Stimulated activated memory B cell treated with anti-CD40 and anti-IgM and Interleukin-4, amounts not matched to agents 10 μg/mL and 1 μg/mL and 100 μg/mL, for 72 hours (primary cell): Measurements from ENCODE around the gene KIAA1217.

Experiments used
- ATAC-seq: fragments of 150-1000 bp; cut with Tn5 transposase; 2 replicates; pipeline ENCODE4 v1.10.0; 2021
- H3K27ac Mint-ChIP-seq: one replicate; pipeline ENCODE4 v1.8.0; 2022; ENCODE audit warnings: mild to moderate bottlenecking, mixed read lengths
- H3K27me3 Mint-ChIP-seq: one replicate; pipeline ENCODE4 v1.8.0; 2022; ENCODE audit warnings: mixed read lengths
- H3K36me3 Mint-ChIP-seq: one replicate; pipeline ENCODE4 v1.8.0; 2022; ENCODE audit warnings: mixed read lengths
- H3K4me1 Mint-ChIP-seq: one replicate; pipeline ENCODE4 v1.8.0; 2022; ENCODE audit warnings: mixed read lengths
- H3K4me3 Mint-ChIP-seq: one replicate; pipeline ENCODE4 v1.8.0; 2022; ENCODE audit warnings: mild to moderate bottlenecking, moderate library complexity, mixed read lengths
- H3K9me3 Mint-ChIP-seq: one replicate; pipeline ENCODE4 v1.8.0; 2022; ENCODE audit warnings: mixed read lengths

The KIAA1217 gene

DNA sequence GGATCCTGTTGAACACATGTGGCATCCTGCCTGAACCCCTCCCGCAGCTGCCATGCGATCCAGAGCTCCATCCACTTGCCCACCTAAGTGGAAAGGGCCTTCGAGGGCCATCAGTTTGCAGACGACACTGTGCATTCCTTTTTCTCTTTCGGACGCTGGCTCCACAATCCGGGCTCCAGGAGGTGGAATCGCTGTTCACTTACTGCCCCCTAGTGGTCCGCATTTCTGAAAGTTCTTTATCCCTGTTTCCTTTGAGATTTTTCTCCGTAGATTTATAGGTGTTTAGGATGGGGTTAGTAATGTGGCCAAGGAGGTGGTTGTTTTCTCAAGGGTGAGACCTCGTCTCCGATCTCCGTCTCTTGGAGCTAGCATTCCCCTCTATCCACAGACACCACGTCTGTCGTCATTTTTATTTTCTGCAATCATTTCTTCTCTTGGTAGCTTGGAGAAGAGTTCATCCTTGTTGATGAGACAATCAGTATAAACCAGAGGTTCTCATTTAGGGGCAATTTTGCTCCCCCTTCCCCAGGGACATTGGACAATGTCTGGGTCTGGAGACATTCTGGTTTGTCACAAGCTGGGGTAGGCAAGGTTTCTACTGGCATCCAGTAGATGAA lies 310.2 kb downstream of the KIAA1217 start:
- peaks cover 14% of the 10 kb centered on the region for H3K27me3 Mint-ChIP-seq
- no peak overlapping the region for H3K4me3 Mint-ChIP-seq
- no peak for ATAC-seq
- peaks cover 6% of the 10 kb centered on the region for H3K4me1 Mint-ChIP-seq
- H3K9me3 Mint-ChIP-seq = no peaks in the 10 kb centered on the region
- H3K27ac Mint-ChIP-seq = no peak overlapping the region
- H3K36me3 Mint-ChIP-seq = no peaks in the 10 kb centered on the region

DNA sequence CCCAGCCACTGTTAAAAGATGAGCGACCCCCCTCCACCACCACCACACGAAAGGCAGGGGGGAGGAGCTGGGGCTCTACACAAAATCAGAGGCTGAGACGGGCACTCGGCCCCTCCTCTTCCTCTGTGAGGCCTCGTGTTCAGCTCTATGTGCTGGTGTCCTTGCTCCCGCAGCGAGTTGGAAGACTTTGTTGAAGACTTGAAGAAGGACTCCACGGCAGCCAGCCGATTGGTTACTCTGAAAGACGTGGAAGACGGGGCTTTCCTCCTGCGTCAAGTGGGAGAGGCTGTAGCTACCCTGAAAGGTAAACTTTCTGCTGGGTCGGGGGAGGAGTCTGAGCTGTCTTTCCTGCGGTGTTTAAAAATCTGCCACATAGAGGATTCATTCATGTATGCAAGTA lies 311.0 kb downstream of the KIAA1217 start:
- Mint-ChIP-seq H3K4me3 (no peak overlapping the region), H3K4me1 (peaks cover 6% of the 10 kb centered on the region), H3K27ac (no peak overlapping the region), H3K27me3 (peaks cover 14% of the 10 kb centered on the region), H3K36me3 (no peaks in the 10 kb centered on the region), H3K9me3 (no peaks in the 10 kb centered on the region)
- no peak for ATAC-seq

DNA sequence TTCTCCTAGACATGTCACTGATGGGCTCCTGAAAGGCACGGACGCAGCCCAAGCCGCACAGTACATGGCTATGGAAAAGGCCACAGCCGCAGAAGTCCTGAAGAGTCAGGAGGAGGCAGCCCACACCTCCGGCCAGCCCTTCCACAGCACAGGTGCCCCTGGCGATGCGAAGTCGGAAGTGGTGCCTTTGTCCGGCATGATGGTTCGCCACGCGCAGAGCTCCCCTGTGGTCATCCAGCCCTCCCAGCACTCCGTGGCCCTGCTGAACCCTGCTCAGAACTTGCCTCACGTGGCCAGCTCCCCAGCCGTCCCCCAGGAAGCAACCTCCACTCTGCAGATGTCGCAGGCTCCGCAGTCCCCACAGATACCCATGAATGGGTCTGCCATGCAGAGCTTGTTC lies 315.4 kb downstream of the KIAA1217 start:
- H3K27ac Mint-ChIP-seq = no peak overlapping the region
- H3K4me3 Mint-ChIP-seq = no peak overlapping the region
- no peaks in the 10 kb centered on the region for H3K36me3 Mint-ChIP-seq
- peaks cover 1% of the 10 kb centered on the region for H3K4me1 Mint-ChIP-seq
- peaks cover 8% of the 10 kb centered on the region for H3K27me3 Mint-ChIP-seq
- no peaks in the 10 kb centered on the region for H3K9me3 Mint-ChIP-seq
- ATAC-seq = no peak

DNA sequence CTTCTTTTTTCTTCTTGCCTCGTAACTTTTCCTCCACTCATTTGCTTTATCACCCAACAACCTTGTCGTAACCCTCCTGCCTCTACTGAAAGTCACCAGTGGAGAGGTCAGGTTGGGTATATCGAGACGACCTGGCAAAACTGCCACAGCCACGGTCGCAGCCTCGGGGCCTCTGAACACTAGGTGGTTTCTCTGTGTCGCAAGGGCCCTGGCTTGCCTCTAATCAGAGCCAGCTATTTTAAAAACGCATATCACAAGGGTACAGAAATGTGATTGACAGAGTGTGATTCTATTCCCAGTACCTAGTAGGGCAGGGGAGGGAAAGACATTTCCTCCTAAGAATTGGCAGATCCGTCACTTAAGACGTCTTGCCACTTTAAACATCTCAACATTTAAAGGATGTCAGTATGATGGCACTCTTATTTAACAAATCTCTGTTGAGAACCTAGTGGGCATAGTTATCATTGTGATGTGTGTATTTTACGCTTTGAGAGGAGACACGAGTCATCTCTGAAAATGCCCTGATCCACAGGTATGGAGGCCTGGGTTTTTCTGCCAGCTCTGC lies 317.2 kb downstream of the KIAA1217 start:
- no peak for ATAC-seq
- Mint-ChIP-seq H3K27me3 (no peaks in the 10 kb centered on the region), H3K4me1 (no peaks in the 10 kb centered on the region), H3K36me3 (no peaks in the 10 kb centered on the region), H3K27ac (no peak overlapping the region), H3K4me3 (no peak overlapping the region), H3K9me3 (no peaks in the 10 kb centered on the region)

DNA sequence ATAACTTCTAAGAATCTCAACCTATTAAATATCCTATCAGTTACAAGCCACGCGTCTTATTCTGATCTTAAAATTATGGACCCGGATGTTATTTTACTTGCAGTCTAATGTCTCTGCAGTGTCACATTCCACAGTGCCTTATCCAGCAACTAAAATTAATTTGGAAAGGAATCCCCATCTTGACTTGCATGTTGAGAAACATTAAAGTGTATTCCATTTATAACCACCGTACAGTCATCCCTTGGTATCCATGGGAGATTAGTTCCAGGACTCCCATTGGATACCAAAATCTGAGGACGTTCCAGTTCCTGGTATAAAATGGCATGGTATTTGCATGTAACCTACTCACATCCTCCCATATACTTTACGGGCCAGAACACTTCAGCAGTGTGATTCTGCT lies 320.0 kb downstream of the KIAA1217 start:
- no peaks in the 10 kb centered on the region for H3K36me3 Mint-ChIP-seq
- no peaks in the 10 kb centered on the region for H3K27me3 Mint-ChIP-seq
- H3K27ac Mint-ChIP-seq = no peak overlapping the region
- H3K4me3 Mint-ChIP-seq = no peak overlapping the region
- ATAC-seq = no peak
- no peaks in the 10 kb centered on the region for H3K4me1 Mint-ChIP-seq
- H3K9me3 Mint-ChIP-seq = peaks cover 3% of the 10 kb centered on the region

DNA sequence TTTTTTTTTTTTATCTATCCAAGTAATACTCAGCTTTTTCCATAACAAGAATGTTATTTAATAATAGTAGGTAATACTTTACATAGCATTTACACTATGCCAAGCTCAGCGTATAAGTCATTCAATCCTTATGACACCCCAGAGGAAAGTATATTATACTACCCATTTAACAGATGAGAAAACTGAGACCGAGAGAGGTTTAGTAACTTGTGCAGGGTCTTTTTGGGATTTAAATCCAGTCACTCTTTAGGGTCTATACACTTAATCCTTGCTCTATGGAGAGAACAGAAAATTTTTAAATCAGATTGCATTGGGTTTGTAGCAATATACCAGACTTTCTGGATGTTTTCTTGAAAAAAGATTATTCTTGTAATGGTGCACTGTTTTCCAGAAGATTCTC lies 322.5 kb downstream of the KIAA1217 start:
- no peaks in the 10 kb centered on the region for H3K36me3 Mint-ChIP-seq
- no peak for ATAC-seq
- H3K27ac Mint-ChIP-seq = no peak overlapping the region
- H3K27me3 Mint-ChIP-seq = no peaks in the 10 kb centered on the region
- peaks cover 3% of the 10 kb centered on the region for H3K9me3 Mint-ChIP-seq
- H3K4me1 Mint-ChIP-seq = no peaks in the 10 kb centered on the region
- H3K4me3 Mint-ChIP-seq = no peak overlapping the region

DNA sequence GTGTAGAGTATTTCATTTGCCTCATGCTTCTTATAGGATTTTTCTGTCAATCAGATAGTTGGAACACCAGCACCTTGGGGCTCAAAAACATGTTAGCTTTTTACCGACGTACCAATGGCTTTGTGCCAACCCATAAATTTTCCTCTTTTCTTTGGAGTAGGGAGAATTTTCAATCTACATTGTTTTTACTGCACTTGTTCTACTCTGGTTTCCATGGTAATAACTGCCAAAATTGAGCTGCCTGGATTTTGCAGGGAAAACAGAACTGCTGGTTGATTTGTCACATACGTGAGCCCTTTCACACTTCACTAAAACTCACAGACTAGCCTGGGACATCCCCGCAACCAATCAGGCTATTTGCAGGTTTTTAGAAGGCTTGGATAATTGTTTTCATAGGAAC lies 325.0 kb downstream of the KIAA1217 start:
- no peak for ATAC-seq
- Mint-ChIP-seq H3K4me3 (no peak overlapping the region), H3K27ac (no peak overlapping the region), H3K4me1 (no peaks in the 10 kb centered on the region), H3K9me3 (peaks cover 3% of the 10 kb centered on the region), H3K27me3 (no peaks in the 10 kb centered on the region), H3K36me3 (no peaks in the 10 kb centered on the region)

DNA sequence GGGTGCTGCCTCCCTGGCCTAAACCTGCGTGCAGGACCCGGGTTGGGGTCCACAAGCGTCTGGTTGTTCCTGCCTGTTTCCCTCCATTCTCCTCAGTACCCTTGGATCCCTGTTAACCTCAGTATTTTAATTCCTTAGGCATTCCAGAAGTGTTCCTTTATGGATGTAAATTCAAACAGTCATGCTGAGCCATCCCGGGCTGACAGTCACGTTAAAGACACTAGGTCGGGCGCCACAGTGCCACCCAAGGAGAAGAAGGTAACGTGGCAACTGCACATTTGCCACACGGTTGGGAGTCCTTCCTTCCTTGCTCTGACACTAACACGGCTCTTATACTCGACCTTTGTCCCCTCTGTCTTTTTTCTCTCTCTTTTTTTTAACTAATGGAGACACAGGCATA lies 327.7 kb downstream of the KIAA1217 start:
- H3K4me3 Mint-ChIP-seq = no peak overlapping the region
- no peaks in the 10 kb centered on the region for H3K36me3 Mint-ChIP-seq
- ATAC-seq = no peak
- no peak overlapping the region for H3K27ac Mint-ChIP-seq
- no peaks in the 10 kb centered on the region for H3K27me3 Mint-ChIP-seq
- peaks cover 3% of the 10 kb centered on the region for H3K9me3 Mint-ChIP-seq
- no peaks in the 10 kb centered on the region for H3K4me1 Mint-ChIP-seq

DNA sequence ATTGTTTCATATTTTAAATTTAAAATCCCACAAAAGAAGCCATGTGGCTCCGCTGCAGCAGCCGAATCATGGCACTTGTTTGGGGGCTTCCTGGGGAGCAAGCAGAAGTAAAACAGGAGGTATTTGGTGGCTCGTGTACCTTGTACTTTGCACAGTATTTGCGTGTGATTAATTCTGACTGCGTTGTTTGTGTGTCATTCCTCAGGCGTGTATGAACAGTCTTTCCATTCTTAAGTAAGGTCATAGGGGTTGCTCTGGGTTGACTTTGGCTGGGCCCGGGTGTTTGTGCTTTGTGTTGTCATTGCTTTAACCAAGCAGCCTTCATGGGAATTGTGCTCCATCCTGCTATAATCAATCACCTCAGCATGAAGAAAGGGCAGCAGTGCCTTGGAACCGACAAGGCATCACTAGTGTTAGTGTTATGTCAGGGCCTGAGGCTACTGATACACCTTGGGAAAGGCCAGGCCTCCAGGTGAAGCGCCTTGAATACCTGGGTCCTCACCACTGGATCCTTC lies 332.4 kb downstream of the KIAA1217 start:
- Mint-ChIP-seq H3K27ac (no peak overlapping the region), H3K4me1 (no peaks in the 10 kb centered on the region), H3K9me3 (no peaks in the 10 kb centered on the region), H3K27me3 (peaks cover 7% of the 10 kb centered on the region), H3K36me3 (no peaks in the 10 kb centered on the region), H3K4me3 (no peak overlapping the region)
- ATAC-seq = no peak

DNA sequence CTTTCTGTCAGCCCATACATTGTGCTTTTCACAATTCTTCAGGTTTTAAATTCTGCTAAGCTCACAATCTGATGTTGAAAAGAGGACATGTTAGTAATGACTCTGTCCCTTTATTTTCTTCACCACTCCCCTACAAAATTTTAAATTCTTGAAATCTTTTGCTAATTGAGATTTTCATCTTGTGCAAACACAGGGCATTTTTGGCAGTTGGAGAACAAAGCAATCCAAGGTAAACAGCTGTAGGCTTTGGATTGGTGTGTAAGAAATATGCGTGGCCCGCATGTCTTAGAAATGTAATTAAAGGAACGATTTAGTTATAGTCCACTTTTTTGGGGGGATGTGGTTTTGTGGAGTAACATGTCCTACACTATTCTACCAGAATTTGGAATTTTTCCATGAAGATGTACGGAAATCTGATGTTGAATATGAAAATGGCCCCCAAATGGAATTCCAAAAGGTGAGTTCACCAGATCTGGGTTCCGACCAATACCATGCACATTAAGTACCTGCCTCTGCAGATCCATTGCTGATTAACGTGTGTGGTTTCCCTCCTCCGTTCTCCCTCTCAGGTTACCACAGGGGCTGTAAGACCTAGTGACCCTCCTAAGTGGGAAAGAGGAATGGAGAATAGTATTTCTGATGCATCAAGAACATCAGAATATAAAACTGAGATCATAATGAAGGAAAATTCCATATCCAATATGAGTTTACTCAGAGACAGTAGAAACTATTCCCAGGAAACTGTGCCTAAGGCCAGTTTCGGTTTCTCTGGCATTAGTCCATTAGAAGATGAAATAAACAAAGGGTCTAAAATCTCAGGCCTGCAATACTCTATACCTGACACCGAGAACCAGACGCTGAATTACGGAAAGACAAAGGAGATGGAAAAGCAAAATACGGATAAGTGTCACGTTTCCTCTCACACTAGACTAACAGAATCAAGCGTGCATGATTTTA lies 333.7 kb downstream of the KIAA1217 start:
- Mint-ChIP-seq H3K36me3 (no peaks in the 10 kb centered on the region), H3K4me3 (no peak overlapping the region), H3K27ac (no peak overlapping the region), H3K27me3 (peaks cover 7% of the 10 kb centered on the region), H3K9me3 (no peaks in the 10 kb centered on the region), H3K4me1 (no peaks in the 10 kb centered on the region)
- no peak for ATAC-seq

DNA sequence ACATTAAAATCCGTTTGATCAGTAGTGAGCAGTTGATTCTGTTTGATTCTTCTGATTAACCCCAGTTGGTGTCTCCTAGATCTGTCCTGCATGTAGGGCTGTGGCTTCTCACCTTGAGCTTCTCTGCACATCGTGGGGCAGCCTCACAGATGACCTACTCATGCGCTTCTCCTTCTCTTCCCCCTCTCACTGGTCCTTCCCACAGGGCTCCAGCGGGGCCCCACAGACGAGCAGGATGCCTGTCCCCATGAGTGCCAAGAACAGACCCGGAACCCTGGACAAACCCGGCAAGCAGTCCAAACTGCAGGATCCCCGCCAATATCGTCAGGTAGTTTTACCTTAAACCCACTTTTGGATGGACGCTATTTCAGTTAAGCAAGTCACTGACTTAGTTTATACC lies 335.8 kb downstream of the KIAA1217 start:
- Mint-ChIP-seq H3K4me3 (no peak overlapping the region), H3K36me3 (no peaks in the 10 kb centered on the region), H3K27me3 (peaks cover 7% of the 10 kb centered on the region), H3K27ac (no peak overlapping the region), H3K9me3 (no peaks in the 10 kb centered on the region), H3K4me1 (no peaks in the 10 kb centered on the region)
- ATAC-seq = no peak

DNA sequence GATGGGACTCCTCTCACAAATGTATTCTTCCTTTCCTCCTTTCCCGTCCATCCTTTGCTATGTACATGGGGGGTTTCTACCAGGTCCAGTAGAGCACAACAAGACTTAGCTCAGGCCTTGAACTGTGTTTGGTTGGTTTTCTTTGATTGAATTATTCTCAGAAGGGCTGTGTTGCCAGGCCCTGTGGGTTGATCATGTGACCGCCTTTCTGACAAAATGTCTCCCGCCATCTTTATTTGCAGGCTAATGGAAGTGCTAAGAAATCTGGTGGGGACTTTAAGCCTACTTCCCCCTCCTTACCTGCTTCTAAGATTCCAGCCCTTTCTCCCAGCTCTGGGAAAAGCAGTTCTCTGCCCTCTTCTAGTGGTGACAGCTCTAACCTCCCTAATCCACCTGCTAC lies 336.6 kb downstream of the KIAA1217 start:
- Mint-ChIP-seq H3K9me3 (no peaks in the 10 kb centered on the region), H3K27ac (no peak overlapping the region), H3K4me1 (no peaks in the 10 kb centered on the region), H3K4me3 (no peak overlapping the region), H3K27me3 (peaks cover 7% of the 10 kb centered on the region), H3K36me3 (no peaks in the 10 kb centered on the region)
- ATAC-seq = no peak

DNA sequence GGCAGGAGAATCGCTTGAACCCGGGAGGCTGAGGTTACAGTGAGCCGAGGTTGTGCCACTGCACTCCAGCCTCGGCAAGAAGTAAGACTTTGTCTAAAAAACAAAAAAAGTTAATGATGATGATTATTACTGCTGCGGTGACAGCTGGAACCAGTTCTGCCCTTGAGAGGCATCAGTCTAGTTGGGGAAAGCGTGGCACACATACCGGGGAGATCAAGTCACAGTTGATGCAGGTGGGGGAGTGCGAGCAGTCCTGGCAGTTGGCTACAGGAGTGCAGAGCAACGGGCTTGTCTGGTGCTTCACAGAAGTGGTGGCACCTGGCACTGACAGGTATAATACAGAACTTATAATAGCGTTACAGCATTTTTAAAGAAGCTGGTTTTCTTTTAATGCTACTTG lies 341.7 kb downstream of the KIAA1217 start:
- H3K4me3 Mint-ChIP-seq = no peak overlapping the region
- ATAC-seq = no peak
- no peaks in the 10 kb centered on the region for H3K9me3 Mint-ChIP-seq
- H3K27ac Mint-ChIP-seq = no peak overlapping the region
- no peaks in the 10 kb centered on the region for H3K27me3 Mint-ChIP-seq
- no peaks in the 10 kb centered on the region for H3K36me3 Mint-ChIP-seq
- no peaks in the 10 kb centered on the region for H3K4me1 Mint-ChIP-seq

DNA sequence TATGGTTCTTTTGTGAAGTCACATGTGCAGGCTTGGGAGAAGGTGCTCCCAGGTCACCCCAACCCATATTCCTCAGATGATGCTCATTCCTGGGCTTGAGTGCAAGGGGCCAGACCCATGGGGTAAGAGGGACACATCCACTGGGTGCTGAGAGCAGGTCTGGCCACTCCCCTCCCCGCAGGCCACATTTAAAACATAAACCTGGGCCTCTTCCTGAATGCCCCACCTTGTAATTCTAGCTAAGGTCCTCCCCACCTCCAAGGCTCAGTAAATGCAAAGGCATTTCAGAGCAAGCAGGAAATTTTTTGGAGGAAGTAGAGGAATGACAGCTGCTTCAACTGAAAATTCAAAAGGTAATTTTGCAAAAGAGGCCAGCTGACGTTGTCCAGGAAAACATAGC lies 342.2 kb downstream of the KIAA1217 start:
- Mint-ChIP-seq H3K4me3 (no peak overlapping the region), H3K9me3 (no peaks in the 10 kb centered on the region), H3K4me1 (no peaks in the 10 kb centered on the region), H3K36me3 (no peaks in the 10 kb centered on the region), H3K27me3 (no peaks in the 10 kb centered on the region), H3K27ac (no peak overlapping the region)
- ATAC-seq = no peak

DNA sequence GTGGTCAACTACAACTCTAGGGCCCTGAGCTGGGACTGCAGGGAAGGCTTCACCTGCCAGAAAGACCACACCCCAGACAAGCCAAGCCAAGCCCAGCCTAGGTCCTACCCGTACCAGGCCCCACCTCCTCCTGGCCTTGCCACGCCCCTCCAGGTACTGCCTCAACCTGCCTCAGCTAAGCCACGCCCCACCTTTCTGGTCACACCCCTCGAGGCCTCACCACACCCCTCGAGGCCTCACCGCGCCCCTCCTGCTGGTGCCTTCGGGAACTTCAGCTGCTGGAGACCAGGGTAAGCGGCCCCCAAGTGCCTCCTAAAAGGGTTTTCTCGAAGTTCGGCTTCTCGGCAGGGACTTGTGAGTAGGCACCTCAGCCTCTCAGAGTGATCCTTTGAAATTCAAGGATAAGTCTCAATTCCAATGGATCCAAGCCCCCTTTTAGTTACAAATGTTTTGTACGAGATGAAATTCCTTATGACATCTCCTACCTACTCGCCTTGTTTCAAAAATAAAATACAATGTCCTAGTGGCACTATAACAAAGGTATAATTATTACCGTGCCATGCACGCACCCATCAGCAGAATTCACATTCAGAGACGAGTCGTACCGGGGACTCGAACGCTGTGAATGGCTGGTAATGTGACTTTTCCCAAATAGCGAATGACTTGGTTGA lies 343.5 kb downstream of the KIAA1217 start:
- ATAC-seq = no peak
- Mint-ChIP-seq H3K4me1 (no peaks in the 10 kb centered on the region), H3K36me3 (no peaks in the 10 kb centered on the region), H3K27me3 (no peaks in the 10 kb centered on the region), H3K4me3 (no peak overlapping the region), H3K27ac (no peak overlapping the region), H3K9me3 (no peaks in the 10 kb centered on the region)
